OCI-LY1 (cell line): ENCODE measurements around the gene ZNF710.

Source experiments
- H2AFZ ChIP-seq: fragments of 200-600 bp; sonication (generic), shearing (Covaris generic); 2 replicates; pipeline ENCODE4 v1.6.0; 2014; ENCODE audit warnings: antibody characterized with exemption, mild to moderate bottlenecking, low read length
- H3F3A ChIP-seq: fragments of 200-600 bp; sonication (generic), shearing (Covaris generic); 2 replicates; pipeline ENCODE4 v1.6.0; 2014; ENCODE audit warnings: mild to moderate bottlenecking, antibody characterized with exemption, low read length, moderate library complexity; ENCODE audit not compliant: insufficient read depth
- H3K27ac ChIP-seq: fragments of 200-600 bp; sonication (generic); 2 replicates; pipeline ENCODE4 v1.5.1; 2014; ENCODE audit warnings: low read length, mixed run types, mild to moderate bottlenecking, low read depth; ENCODE audit not compliant: poor library complexity, severe bottlenecking
- H3K27me3 ChIP-seq: fragments of 200-600 bp; sonication (generic); 2 replicates; pipeline ENCODE4 v1.6.0; 2014; ENCODE audit warnings: antibody characterized with exemption, mild to moderate bottlenecking, low read length, moderate library complexity; ENCODE audit not compliant: insufficient read depth
- H3K36me3 ChIP-seq: fragments of 200-600 bp; sonication (generic); 2 replicates; pipeline ENCODE4 v1.6.1; 2014; ENCODE audit warnings: mild to moderate bottlenecking, antibody characterized with exemption, low read length, moderate library complexity, mixed read lengths; ENCODE audit not compliant: insufficient read depth
- H3K4me1 ChIP-seq: fragments of 200-600 bp; sonication (generic); 2 replicates; pipeline ENCODE4 v1.5.1; 2014; ENCODE audit warnings: mild to moderate bottlenecking, low read length, moderate library complexity; ENCODE audit not compliant: insufficient read depth, severe bottlenecking
- H3K4me2 ChIP-seq: fragments of 200-600 bp; sonication (generic), shearing (Covaris generic); 2 replicates; pipeline ENCODE4 v1.6.1; 2014; ENCODE audit warnings: low read length
- H3K4me3 ChIP-seq: fragments of 200-600 bp; sonication (generic); 2 replicates; pipeline ENCODE4 v1.5.1; 2014; ENCODE audit warnings: low read length, low read depth, mild to moderate bottlenecking, mixed read lengths; ENCODE audit not compliant: poor library complexity, severe bottlenecking
- H3K79me2 ChIP-seq: fragments of 200-600 bp; shearing (Covaris generic); 2 replicates; pipeline ENCODE4 v1.6.1; 2016; ENCODE audit warnings: mixed run types, low read length, mixed read lengths; ENCODE audit not compliant: insufficient read depth
- H3K9ac ChIP-seq: fragments of 200-600 bp; sonication (generic), shearing (Covaris generic); 2 replicates; pipeline ENCODE4 v1.6.1; 2014; ENCODE audit warnings: mild to moderate bottlenecking, low read length, mixed read lengths
- H3K9me2 ChIP-seq: fragments of 200-600 bp; sonication (generic), shearing (Covaris generic); 2 replicates; pipeline ENCODE4 v1.6.1; 2014; ENCODE audit warnings: low read depth, mild to moderate bottlenecking, low read length, mixed read lengths
- H3K9me3 ChIP-seq: fragments of 200-600 bp; shearing (Covaris generic); 2 replicates; pipeline ENCODE4 v1.6.1; 2014; ENCODE audit warnings: low read length, mixed read lengths
- H4K20me1 ChIP-seq: fragments of 200-600 bp; sonication (generic), shearing (Covaris generic); 2 replicates; pipeline ENCODE4 v1.6.0; 2016; ENCODE audit warnings: mild to moderate bottlenecking, low read length; ENCODE audit not compliant: insufficient read depth
- EZH2 ChIP-seq: fragments of 200-600 bp; sonication (generic), shearing (Covaris generic); IDR thresholded peaks from 2 replicates; pipeline ENCODE4 v1.8.0; 2017; ENCODE audit warnings: borderline replicate concordance, mixed run types, mild to moderate bottlenecking, antibody characterized with exemption, low read length, moderate library complexity, mixed read lengths
- TF ChIP-seq, protein P1 (sequence below): fragments of 200-600 bp; sonication (generic), shearing (Covaris generic); IDR thresholded peaks from 2 replicates; pipeline ENCODE4 v1.5.1; 2017; ENCODE audit warnings: mild to moderate bottlenecking, antibody characterized with exemption, low read length, moderate library complexity, mixed read lengths

The ZNF710 gene

DNA sequence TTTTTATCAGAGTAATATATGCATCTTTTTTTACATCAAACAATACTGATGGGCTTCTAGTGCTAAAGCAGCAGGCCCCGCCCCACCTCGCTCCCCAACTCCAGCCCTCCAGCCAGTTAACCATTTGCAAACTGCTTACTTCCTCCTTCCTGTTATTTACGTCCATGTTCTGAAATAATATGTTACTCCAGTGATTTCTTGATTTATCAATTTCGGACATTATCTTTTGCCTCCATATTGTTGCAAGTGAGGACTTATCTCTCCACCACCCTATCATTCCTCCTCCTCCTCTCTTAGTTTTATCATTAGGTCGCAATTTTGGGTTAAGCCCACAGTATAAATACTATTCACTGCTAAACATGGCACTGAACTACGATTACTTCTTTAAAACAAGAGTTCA lies 39.5 kb downstream of the ZNF710 start:
- TF ChIP-seq, protein P1, sequence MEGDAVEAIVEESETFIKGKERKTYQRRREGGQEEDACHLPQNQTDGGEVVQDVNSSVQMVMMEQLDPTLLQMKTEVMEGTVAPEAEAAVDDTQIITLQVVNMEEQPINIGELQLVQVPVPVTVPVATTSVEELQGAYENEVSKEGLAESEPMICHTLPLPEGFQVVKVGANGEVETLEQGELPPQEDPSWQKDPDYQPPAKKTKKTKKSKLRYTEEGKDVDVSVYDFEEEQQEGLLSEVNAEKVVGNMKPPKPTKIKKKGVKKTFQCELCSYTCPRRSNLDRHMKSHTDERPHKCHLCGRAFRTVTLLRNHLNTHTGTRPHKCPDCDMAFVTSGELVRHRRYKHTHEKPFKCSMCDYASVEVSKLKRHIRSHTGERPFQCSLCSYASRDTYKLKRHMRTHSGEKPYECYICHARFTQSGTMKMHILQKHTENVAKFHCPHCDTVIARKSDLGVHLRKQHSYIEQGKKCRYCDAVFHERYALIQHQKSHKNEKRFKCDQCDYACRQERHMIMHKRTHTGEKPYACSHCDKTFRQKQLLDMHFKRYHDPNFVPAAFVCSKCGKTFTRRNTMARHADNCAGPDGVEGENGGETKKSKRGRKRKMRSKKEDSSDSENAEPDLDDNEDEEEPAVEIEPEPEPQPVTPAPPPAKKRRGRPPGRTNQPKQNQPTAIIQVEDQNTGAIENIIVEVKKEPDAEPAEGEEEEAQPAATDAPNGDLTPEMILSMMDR = no peak
- no peak for TF ChIP-seq EZH2
- Histone ChIP-seq H4K20me1 (no peaks in the 10 kb centered on the region), H3K9me2 (no peaks in the 10 kb centered on the region), H2AFZ (no peak overlapping the region), H3K9me3 (no peaks in the 10 kb centered on the region), H3K27ac (peak overlapping the region; percentile 54), H3F3A (0 out of 2 replicates have a peak, but pooled peaks cover 4% of the 10 kb centered on the region), H3K4me2 (no peak overlapping the region; the same call in 1 of the 2 replicates), H3K27me3 (no peaks in the 10 kb centered on the region), H3K4me1 (peaks cover 63% of the 10 kb centered on the region), H3K9ac (no peak overlapping the region; the same call in 1 of the 2 replicates), H3K79me2 (no peaks in the 10 kb centered on the region), H3K36me3 (no peaks in the 10 kb centered on the region), H3K4me3 (no peak overlapping the region)

GRCh38 chr15:90042356-90042755 lies 41.2 kb downstream of the ZNF710 start:
- Histone ChIP-seq H3K27ac (no peak overlapping the region), H4K20me1 (no peaks in the 10 kb centered on the region), H3K9me2 (no peaks in the 10 kb centered on the region), H3K4me1 (peaks cover 80% of the 10 kb centered on the region), H3K9ac (no peak overlapping the region), H3K4me3 (no peak overlapping the region), H3K36me3 (no peaks in the 10 kb centered on the region), H3K79me2 (no peaks in the 10 kb centered on the region), H3F3A (0 out of 2 replicates have a peak, but pooled peaks cover 4% of the 10 kb centered on the region), H3K27me3 (no peaks in the 10 kb centered on the region), H3K4me2 (no peak overlapping the region), H3K9me3 (no peaks in the 10 kb centered on the region), H2AFZ (no peak overlapping the region)
- TF ChIP-seq, protein P1 = no peak
- no peak for TF ChIP-seq EZH2

GRCh38 chr15:90042766-90043529 lies 41.8 kb downstream of the ZNF710 start:
- H3K27me3 ChIP-seq = no peaks in the 10 kb centered on the region
- H3K79me2 ChIP-seq = no peaks in the 10 kb centered on the region
- H3F3A ChIP-seq = 0 out of 2 replicates have a peak, but pooled peaks cover 4% of the 10 kb centered on the region
- H2AFZ ChIP-seq = no peak overlapping the region
- no peak overlapping the region for H3K4me3 ChIP-seq
- H3K9me2 ChIP-seq = no peaks in the 10 kb centered on the region
- peak overlapping the region; percentile 98 for H3K27ac ChIP-seq
- no peaks in the 10 kb centered on the region for H4K20me1 ChIP-seq
- TF ChIP-seq, protein P1 = no peak
- TF ChIP-seq EZH2 = no peak
- no peak overlapping the region for H3K4me2 ChIP-seq
- H3K4me1 ChIP-seq = peaks cover 80% of the 10 kb centered on the region
- H3K36me3 ChIP-seq = no peaks in the 10 kb centered on the region
- no peaks in the 10 kb centered on the region for H3K9me3 ChIP-seq
- no peak overlapping the region for H3K9ac ChIP-seq
